PFSK-1 (cell line): ENCODE results near the gene INO80E.

Experiments used
- FOXP2 ChIP-seq: optimal IDR thresholded peaks from 2 replicates; pipeline ENCODE3; 2011; ENCODE audit warnings: borderline replicate concordance, control low read depth, inconsistent platforms; ENCODE audit not compliant: insufficient read depth; ENCODE audit errors: extremely low read length, extremely low read depth
- POLR2AphosphoS5 ChIP-seq: IDR thresholded peaks from 2 replicates; pipeline ENCODE4 v1.6.1; 2012; ENCODE audit warnings: low read depth, mild to moderate bottlenecking, control low read depth, low read length, moderate library complexity
- REST ChIP-seq, 2 experiments: IDR thresholded peaks; 2 replicates each; pipeline versions ENCODE4 v1.6.1 to v1.8.0; 2011 to 2012; ENCODE audit warnings: low read depth in 2 of 2, low read length in 2 of 2, control low read depth in 1 of 2, inconsistent platforms in 1 of 2, mild to moderate bottlenecking in 1 of 2, moderate library complexity in 1 of 2; ENCODE audit not compliant: insufficient read depth in 1 of 2
- SIN3A ChIP-seq: IDR thresholded peaks from 2 replicates; pipeline ENCODE4 v1.6.1; 2012; ENCODE audit warnings: mild to moderate bottlenecking, low read length, moderate library complexity, borderline replicate concordance; ENCODE audit not compliant: insufficient read depth
- TAF1 ChIP-seq: IDR thresholded peaks from 2 replicates; pipeline ENCODE4 v1.6.1; 2012; ENCODE audit warnings: low read length, control low read depth, borderline replicate concordance; ENCODE audit not compliant: insufficient read depth

- peak; percentile 11; the same call in 1 of the 2 replicates for TF ChIP-seq POLR2AphosphoS5
- no peak for TF ChIP-seq REST (IDR thresholded peaks at IDR 0.05; ENCODE audit: insufficient read depth in 1 of 2, low read depth in 2 of 2, low read length in 2 of 2)
- TF ChIP-seq SIN3A = no peak
- no peak for TF ChIP-seq TAF1
- no peak for TF ChIP-seq FOXP2
These were observed 2.7 kb upstream of the INO80E start for GRCh38 chr16:29993191-29993902.
